GM18526 (cell line): ENCODE results near the gene FAM184B.

ENCODE experiments used
- POLR2A ChIP-seq: IDR thresholded peaks from 3 replicates; pipeline ENCODE4 v1.6.1; 2011; ENCODE audit not compliant: insufficient read length; ENCODE audit errors: extremely low read depth

The FAM184B gene

GRCh38 chr4:17681281-17682221 is 99.9 kb downstream of the FAM184B start:
- no peak for TF ChIP-seq POLR2A

- TF ChIP-seq POLR2A: no peak
Measured at GRCh38 chr4:17680559-17681280, 100.7 kb downstream of the FAM184B start.

GRCh38 chr4:17670423-17670822 is 111.0 kb downstream of the FAM184B start:
- TF ChIP-seq POLR2A: no peak

GRCh38 chr4:17667653-17668201 is 113.7 kb downstream of the FAM184B start:
- no peak for TF ChIP-seq POLR2A

GRCh38 chr4:17667253-17667652 is 114.2 kb downstream of the FAM184B start:
- no peak for TF ChIP-seq POLR2A

- TF ChIP-seq POLR2A: no peak
Measured at GRCh38 chr4:17665852-17666251, 115.6 kb downstream of the FAM184B start.

- TF ChIP-seq POLR2A: no peak
Measured at GRCh38 chr4:17665346-17665745, 116.1 kb downstream of the FAM184B start.

- no peak for TF ChIP-seq POLR2A
Measured at GRCh38 chr4:17664755-17665154, 116.7 kb downstream of the FAM184B start.

- TF ChIP-seq POLR2A: no peak
Measured at GRCh38 chr4:17662694-17663093, 118.7 kb downstream of the FAM184B start.

GRCh38 chr4:17657849-17658248 is 123.6 kb downstream of the FAM184B start:
- TF ChIP-seq POLR2A: no peak

- no peak for TF ChIP-seq POLR2A
Measured at GRCh38 chr4:17657090-17657489, 124.3 kb downstream of the FAM184B start.

- no peak for TF ChIP-seq POLR2A
Measured at GRCh38 chr4:17654701-17655100, 126.7 kb downstream of the FAM184B start.

- TF ChIP-seq POLR2A: no peak
Measured at GRCh38 chr4:17650406-17650805, 131.0 kb downstream of the FAM184B start.

- no peak for TF ChIP-seq POLR2A
Measured at GRCh38 chr4:17647927-17648326, 133.5 kb downstream of the FAM184B start.

- TF ChIP-seq POLR2A: no peak
Measured at GRCh38 chr4:17647176-17647806, 134.1 kb downstream of the FAM184B start.
